HG03432 (cell line): ENCODE data around the gene PIAS1.

Source experiments
- ATAC-seq: cut with Tn5 transposase; IDR thresholded peaks from one replicate; pipeline ENCODE4 v1.9.1; 2021; ENCODE audit warnings: mild to moderate bottlenecking, moderate library complexity; ENCODE audit not compliant: unreplicated experiment

Gene PIAS1

GRCh38 chr15:68062214-68062613, 8.1 kb downstream of the PIAS1 start:
- no peak for ATAC-seq

- no peak for ATAC-seq
Observed at GRCh38 chr15:68062946-68063465, 8.9 kb downstream of the PIAS1 start.

GRCh38 chr15:68063606-68064005, 9.5 kb downstream of the PIAS1 start:
- no peak for ATAC-seq

GRCh38 chr15:68073576-68074288, 19.6 kb downstream of the PIAS1 start:
- no peak for ATAC-seq

- no peak for ATAC-seq
Observed at GRCh38 chr15:68075764-68076385, 21.8 kb downstream of the PIAS1 start.

GRCh38 chr15:68078365-68078764, 24.2 kb downstream of the PIAS1 start:
- ATAC-seq, result no peak

- no peak for ATAC-seq
Observed at GRCh38 chr15:68080334-68080733, 26.2 kb downstream of the PIAS1 start.

- ATAC-seq, result no peak
Observed at GRCh38 chr15:68080783-68081182, 26.7 kb downstream of the PIAS1 start.

- no peak for ATAC-seq
Observed at GRCh38 chr15:68081869-68082505, 27.9 kb downstream of the PIAS1 start.

- ATAC-seq, result no peak
Observed at GRCh38 chr15:68082735-68083134, 28.6 kb downstream of the PIAS1 start.

- no peak for ATAC-seq
Observed at GRCh38 chr15:68083463-68083862, 29.3 kb downstream of the PIAS1 start.

GRCh38 chr15:68085052-68085451, 30.9 kb downstream of the PIAS1 start:
- no peak for ATAC-seq

- ATAC-seq, result no peak
Observed at GRCh38 chr15:68091743-68092142, 37.6 kb downstream of the PIAS1 start.

GRCh38 chr15:68096099-68096498, 42.0 kb downstream of the PIAS1 start:
- ATAC-seq, result no peak

- no peak for ATAC-seq
Observed at GRCh38 chr15:68097029-68097428, 42.9 kb downstream of the PIAS1 start.

- ATAC-seq, result no peak
Observed at GRCh38 chr15:68098465-68098864, 44.4 kb downstream of the PIAS1 start.

- ATAC-seq, result no peak
Observed at GRCh38 chr15:68100194-68100593, 46.1 kb downstream of the PIAS1 start.

- ATAC-seq, result no peak
Observed at GRCh38 chr15:68103603-68104002, 49.5 kb downstream of the PIAS1 start.

GRCh38 chr15:68106656-68107055, 52.5 kb downstream of the PIAS1 start:
- ATAC-seq, result no peak

- no peak for ATAC-seq
Observed at GRCh38 chr15:68107142-68107541, 53.0 kb downstream of the PIAS1 start.

- ATAC-seq, result no peak
Observed at GRCh38 chr15:68112706-68113105, 58.6 kb downstream of the PIAS1 start.

- ATAC-seq, result no peak
Observed at GRCh38 chr15:68113273-68113672, 59.2 kb downstream of the PIAS1 start.
